NCI-H1694 (cell line): ENCODE results near the gene GRIA3.
A peak's percentile ranks its signal among the peaks of the same experiment; 100 is the strongest.
"Not testable (repeated sequence)": the region's sequence is repeated elsewhere in the genome, so short reads cannot be mapped to it uniquely, and the experiment has no call there.

Experiments
- DNase-seq: peaks from one replicate; lab custom pipeline; 2025; lab: John Stamatoyannopoulos, UW

The GRIA3 gene

GRCh38 chrX:123464709-123465108 is 280.6 kb downstream of the GRIA3 start:
- DNase-seq: peak; percentile 7

DNA sequence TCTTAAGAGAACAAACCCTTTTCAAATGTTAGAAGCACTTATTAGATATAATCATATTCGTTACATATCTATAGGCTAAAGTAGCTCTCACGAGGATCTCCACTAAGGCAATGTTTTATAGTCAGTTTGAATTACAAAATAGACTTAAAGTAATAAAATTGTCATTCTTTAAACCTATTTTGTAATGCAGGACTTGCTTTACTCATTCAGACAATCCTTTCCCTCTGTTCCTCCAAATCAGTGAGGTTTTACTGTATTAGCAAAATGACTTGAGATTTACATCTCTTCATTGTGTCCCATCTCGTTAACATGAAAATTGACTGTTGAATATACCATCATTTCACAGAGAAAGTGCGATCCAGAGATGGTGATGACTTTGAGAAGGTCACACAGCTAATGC is 284.4 kb downstream of the GRIA3 start:
- DNase-seq: no peak

GRCh38 chrX:123475068-123475724 is 291.1 kb downstream of the GRIA3 start:
- DNase-seq: no peak

- no peak for DNase-seq
These were observed 292.6 kb downstream of the GRIA3 start for GRCh38 chrX:123476611-123477219.

GRCh38 chrX:123477673-123478072 is 293.6 kb downstream of the GRIA3 start:
- no peak for DNase-seq

- DNase-seq: no peak
These were observed 298.1 kb downstream of the GRIA3 start for GRCh38 chrX:123481913-123482851.

GRCh38 chrX:123486297-123486696 is 302.2 kb downstream of the GRIA3 start:
- no peak for DNase-seq

GRCh38 chrX:123487236-123487635 is 303.2 kb downstream of the GRIA3 start:
- no peak for DNase-seq

DNA sequence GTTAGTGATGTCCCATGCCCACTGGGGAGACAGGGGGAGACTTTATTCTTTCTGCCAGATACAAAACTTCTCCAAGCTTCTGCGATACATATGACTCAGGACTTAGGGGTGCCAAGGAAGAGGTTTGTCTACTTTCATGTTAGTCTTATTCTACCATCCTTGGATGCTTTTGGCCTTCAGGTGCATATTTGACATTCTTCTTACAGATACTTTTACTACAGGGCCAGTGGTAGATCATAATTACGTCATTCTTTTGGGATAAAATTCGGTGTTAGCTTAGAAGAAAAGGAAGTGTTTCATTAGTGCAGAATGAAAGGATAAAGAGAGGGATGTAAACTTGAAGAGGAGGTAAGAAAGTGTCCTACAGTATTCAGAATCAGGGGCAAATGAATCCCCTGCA is 303.6 kb downstream of the GRIA3 start:
- DNase-seq: no peak

GRCh38 chrX:123489011-123489410 is 304.9 kb downstream of the GRIA3 start:
- DNase-seq: no peak

GRCh38 chrX:123493857-123494256 is 309.8 kb downstream of the GRIA3 start:
- DNase-seq: no peak

DNA sequence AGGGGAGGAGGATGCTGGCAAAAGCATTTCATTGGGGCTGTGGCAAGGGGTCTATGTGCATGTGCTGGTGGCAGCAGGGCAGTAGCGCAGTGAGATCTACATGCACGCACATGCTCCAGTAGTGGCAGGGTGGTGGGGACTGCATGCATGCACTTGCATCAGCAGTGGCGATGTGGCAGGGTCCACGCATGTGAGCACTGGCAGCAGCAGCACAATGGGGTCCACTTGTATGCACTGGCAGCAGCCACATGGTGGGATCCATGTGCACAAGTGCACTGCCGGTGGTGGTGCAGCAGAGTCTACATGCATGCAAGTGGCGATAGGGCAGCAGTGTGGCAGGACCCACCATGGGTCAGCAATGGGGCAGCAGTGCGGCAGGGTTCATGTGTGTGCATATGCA is 315.7 kb downstream of the GRIA3 start:
- no peak for DNase-seq

- no peak for DNase-seq
These were observed 320.0 kb downstream of the GRIA3 start for GRCh38 chrX:123504047-123504446.

GRCh38 chrX:123504630-123505270 is 320.7 kb downstream of the GRIA3 start:
- no peak for DNase-seq

DNA sequence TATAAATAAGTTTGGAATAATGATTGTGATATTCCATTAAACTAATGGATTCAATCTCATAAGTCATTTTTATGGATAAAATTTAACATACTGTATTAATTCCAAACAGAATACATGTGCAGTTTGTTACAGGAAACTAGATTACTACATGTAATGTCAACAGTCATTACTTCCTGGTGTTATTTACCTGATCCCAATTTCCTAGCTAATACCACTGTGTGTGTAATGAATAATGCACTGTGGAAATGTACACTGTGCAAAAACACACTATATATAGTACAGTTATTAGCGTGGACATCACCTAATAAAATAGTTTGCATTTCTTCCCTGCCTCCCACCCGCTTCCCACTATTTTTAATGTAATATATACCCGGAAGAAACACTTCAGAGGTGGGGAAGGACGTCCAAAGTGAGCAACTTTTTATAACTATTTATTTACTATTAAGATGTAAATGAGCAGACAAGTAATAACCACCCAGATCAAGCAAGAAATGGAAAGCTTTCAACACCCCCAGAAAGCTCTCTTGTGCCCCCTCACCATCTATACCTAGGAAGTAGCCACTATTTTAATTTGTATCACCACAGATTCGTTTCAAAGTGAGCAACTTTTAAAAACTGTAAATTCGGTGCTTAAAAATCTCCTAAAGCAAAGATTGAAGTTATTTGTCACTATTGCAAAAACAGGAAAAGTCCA is 329.7 kb downstream of the GRIA3 start:
- DNase-seq: no peak

DNA sequence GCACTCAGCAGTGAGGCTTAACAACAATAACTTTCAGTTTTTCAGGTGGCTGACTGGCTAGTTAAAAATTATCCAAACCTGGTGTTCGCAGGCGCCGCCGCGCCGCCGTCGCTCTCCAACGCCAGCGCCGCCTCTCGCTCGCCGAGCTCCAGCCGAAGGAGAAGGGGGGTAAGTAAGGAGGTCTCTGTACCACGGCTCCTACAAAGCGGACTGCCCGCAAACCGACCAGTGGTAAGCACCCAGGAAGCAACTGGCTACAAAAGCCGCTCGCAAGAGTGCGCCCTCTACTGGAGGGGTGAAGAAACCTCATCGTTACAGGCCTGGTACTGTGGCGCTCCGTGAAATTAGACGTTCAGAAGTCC is 330.2 kb downstream of the GRIA3 start:
- not testable (repeated sequence) for DNase-seq

DNA sequence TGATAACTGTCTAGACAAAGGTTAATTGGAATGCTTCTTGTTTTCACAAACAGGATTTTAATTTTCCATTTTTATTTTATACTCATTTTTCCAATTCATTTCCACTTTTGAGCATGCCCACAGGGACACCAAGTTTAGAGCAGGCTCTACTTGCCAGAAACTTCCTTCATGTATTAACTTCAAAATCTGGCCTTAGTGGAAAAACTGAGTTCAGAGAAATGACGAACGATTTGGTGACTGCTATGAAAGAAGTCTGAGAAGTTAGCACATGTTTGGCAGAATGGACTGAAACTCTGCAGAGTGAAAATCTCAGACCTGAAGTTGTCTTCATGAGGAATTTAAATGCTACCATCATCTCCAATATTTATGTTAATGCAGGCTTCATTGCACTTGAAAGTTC is 334.7 kb downstream of the GRIA3 start:
- no peak for DNase-seq

DNA sequence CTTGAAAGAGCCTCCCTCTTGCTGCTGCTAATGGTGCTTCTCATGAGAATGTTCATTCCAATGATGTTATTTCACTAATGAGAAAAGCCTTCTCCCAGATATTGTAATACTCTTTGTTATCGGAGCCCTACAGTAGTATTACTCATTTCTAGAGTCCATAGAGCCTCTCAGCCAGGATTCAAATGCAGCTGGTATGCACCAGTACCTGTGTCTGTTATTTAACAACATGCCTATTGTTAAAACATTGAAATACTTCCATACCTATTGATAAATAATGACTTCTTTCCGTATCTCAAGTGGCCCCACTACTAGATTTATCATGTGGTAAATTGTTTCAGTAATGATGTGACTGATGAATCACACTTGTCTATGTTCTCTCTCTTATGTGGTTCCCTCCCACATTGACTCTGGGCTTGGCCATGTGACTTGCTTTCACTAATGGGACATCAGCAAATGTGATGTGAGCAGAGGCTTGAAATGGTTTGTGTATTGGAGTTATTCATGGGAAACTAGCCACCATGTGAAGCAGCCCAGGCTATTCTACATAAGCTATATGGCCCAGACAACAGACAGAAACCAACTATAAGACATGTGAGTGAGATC is 341.1 kb downstream of the GRIA3 start:
- DNase-seq: no peak

DNA sequence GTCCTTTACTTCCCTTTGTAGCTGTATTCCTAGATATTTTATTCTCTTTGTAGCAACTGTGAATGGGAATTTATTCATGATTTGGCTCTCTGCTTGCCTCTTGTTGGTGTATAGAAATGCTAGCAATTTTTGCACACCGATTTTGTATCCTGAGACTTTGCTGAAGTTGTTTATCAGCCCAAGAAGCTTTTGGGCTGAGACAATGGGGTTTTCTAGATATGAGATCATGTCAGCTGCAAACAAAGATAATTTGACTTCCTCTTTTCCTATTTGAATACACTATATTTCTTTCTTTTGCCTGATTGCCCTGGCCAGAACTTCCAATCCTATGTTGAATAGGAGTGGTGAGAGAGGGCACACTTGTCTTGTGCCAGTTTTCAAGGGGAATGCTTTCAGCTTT is 346.6 kb downstream of the GRIA3 start:
- DNase-seq: not testable (repeated sequence)
